GM19351 (cell line): Measurements from ENCODE around the gene CENPU.
"Not testable (repeated sequence)": the region's sequence is repeated elsewhere in the genome, so short reads cannot be mapped to it uniquely, and the experiment has no call there.

Experiments
- ATAC-seq: cut with Tn5 transposase; IDR thresholded peaks from one replicate; pipeline ENCODE4 v1.9.1; 2021; ENCODE audit warnings: mild to moderate bottlenecking, moderate library complexity; ENCODE audit not compliant: unreplicated experiment

The CENPU gene

GRCh38 chr4:184668511-184669114 lies 65.3 kb downstream of the CENPU start:
- ATAC-seq: no peak

GRCh38 chr4:184668096-184668495 lies 65.8 kb downstream of the CENPU start:
- ATAC-seq: no peak

- no peak for ATAC-seq
Observed at GRCh38 chr4:184666670-184667069, 67.2 kb downstream of the CENPU start.

- no peak for ATAC-seq
Observed at GRCh38 chr4:184664445-184665210, 69.3 kb downstream of the CENPU start.

DNA sequence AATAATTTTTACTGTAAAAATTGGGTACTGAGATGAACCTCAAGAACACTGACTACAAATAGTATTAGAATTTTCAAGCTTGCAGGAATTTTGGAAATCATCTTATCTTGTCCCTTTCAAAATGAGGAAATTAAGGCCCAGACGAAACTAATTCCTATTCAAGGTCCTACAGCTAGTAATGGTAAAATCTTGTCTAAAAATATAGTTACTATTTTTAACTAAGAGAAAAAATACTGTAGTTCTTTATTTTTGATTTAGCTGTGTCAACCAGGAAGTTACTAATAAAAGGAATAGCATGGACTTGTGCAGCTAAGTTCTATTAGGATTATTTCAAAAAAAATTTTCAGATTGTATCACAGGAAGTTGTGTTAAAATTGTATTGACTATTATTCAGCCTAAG lies 71.7 kb downstream of the CENPU start:
- ATAC-seq: no peak

GRCh38 chr4:184660978-184661377 lies 72.9 kb downstream of the CENPU start:
- no peak for ATAC-seq

DNA sequence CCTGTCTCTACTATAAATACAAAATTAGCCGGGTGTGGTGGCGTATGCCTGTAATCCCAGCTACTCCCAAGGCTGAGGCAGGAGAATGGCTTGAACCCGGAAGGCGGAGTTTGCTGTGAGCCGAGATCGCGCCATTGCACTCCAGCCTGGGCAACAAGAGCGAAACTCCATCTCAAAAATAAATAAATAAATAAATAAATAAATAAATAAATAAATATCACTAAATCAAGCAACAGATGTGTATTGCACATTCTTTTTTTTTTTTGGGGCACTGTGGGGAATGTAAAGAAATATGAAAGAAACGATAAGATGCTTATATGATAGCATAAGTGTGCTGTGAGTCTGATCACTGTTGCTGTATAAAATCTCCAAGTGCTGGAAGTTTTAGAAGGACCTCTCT lies 76.1 kb downstream of the CENPU start:
- ATAC-seq: not testable (repeated sequence)

- ATAC-seq: no peak
Observed at GRCh38 chr4:184657144-184657543, 76.8 kb downstream of the CENPU start.

DNA sequence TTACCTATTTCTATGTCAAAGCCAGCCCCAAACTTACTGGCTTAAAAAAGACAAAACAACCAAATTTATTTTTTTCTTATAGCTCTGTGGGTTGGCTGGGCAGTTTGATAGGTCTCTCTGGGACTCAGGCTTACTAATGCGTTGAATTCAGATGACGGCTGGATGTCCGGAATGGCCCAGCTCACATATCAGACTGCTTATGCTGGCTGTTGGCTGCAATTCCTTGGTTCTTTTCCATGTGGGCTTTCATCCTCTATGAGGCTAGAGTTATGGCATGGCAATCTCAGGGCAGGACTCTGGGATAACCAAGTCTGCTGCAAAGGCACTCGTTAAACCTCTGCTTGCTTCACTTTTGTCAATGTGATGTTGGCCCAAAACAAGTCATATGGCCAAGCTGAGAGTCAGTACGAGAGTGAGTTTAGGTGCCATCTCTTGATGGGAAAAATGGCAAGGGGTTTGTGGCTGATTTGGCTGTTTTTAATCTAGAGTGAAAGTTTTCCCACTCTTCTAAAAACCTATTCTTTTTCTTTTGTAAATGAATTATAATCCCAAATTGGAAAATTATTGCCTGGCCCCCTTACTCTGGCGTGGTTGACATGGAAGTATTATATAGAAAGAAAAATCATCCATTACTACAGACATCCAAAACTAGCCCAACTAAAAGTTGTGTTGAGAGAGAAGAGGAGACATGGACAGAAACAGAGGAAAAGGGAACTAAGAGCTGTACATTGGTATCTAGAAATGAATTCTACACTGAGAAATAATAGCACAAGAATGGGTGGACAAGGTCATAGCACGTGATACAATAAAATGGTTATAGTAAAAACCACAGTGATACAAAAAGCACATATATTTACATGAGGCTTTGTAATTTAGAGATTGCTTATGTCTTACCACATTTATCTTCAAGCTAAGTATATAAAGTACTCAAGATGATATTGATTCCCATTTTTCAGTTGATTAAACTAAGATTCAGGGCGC lies 77.7 kb downstream of the CENPU start:
- ATAC-seq: no peak

DNA sequence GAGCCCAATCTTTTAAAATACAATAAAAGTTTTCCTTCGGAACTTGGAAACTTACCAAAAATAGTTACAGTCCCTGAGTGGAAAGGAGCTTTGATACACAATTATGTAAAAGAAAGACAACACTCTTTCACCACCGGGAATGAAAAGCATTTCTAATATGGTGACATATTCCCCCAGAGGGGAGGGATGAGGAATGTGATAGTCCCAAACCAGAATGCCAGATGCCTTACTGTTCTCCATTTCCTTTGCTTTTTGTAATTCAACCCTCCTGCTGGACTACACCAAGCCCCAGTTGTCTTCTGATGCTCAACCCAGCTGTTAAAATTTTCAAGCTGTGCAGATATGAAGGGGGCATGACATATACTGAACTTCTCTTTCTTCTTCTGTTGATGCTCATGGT lies 80.2 kb downstream of the CENPU start:
- ATAC-seq: no peak

DNA sequence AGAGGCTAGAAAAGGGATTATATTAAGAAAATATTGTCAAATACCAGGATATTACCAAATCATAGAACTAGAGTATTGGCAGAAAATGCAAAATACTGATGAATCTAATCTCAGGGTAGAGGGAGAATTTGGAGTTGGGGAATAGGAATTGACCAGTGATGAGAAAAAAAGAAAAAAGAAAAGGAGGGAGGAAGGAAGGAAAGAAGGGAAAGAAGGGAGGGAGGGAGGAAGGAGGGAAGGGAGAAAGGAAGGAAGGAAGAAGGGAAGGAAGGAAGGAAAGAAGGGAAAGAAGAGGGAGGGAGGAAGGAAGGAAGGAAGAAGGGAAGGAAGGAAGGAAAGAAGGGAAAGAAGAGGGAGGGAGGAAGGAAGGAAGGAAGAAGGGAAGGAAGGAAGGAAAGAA lies 81.2 kb downstream of the CENPU start:
- ATAC-seq: not testable (repeated sequence)

- ATAC-seq: no peak
Observed at GRCh38 chr4:184651899-184652298, 82.0 kb downstream of the CENPU start.

DNA sequence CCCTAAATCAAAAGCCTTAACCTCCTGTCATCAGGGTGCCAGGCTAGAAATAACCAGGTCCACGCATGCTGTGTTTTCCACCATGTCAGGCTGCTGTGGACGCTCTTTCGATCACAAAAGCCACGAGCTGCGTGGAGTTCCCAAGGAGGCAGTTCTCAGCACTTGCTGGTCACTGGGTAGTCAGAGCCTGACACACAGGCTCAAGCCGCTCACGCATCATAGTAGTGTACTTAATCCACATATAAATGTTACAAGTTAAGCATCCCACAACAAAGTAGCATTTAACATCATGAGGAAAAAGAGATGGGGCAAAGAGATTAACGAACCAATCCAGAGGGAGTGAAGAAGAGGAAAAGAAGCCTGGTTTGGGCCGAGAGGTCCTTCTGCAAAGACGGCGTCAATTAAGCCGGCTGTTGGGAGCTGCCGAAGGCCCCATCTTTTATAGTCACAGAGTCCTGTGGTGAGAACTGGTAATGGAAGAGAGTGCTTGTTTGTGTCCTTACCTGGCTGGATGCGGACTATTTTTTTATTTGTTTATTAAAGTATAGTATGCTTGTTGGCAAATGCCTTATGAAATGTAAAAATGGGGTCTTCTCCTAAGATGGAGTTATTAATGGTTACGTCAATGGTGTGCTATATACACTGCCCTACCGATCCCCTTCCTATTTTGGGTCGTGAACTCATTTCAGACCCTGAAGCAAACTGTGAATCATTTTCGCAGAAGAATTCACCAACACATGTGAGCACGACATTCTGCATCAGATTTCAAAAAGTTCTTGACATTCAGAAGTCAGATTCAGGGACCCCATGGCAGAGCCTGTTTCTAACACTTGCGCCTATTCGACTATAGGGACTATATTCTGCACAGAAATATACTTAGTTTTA lies 83.7 kb downstream of the CENPU start:
- peak; percentile 5 for ATAC-seq

DNA sequence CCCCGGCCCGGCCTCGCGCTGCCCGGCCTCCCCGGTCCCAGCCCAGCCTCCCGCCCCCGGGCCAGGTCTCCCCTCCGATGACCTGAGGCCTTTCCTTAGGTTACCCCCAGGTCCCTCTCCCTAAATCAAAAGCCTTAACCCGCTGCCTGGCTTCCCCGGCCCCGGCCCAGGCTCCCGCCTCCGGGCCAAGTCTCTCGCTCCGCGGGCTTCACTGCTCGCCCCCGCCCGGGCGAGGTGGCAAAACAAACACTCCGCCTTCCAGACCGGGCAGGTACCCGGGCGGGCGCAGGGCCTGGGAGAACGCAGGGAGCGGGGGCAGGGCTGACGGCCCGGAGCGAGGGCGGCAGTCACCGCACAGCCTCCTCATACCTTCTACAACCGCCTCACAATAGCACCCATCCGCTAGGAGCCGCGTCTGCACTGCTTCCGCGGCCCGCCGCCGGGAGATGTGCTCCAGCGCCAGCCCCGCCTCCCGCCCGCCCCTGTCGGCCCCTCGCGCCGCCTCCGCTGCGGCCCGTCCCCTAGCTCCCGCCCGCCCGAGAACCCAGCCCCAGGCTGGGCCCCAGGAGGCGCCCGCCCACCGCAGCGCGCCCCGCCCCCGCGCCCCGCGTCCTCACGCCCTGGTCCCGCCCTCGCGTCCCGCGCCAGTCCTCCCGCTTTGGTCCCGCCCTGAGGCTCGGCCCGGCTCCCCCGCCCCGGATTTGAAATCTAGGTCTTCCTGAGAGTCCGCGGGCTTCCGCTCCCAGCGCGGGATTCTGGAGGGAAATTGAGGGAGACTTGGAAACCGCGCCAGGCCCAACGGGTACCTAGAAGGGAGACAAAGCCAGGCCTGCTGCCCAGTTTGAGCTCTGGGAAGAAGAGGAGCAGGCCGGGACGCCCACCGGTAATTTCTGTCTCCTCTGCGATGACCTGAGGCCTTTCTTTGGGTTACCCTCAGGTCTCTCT lies 84.6 kb downstream of the CENPU start, which contains the start of the genes CASP3 and PRIMPOL:
CASP3 (minus strand) TSS at position 422 of the 945 bp plus-strand sequence. CDS start 10,994 bp downstream, outside the sequence.
PRIMPOL (plus strand) TSS at position 713 of the 945 bp plus-strand sequence. CDS start 7,403 bp downstream, outside the sequence.
- peak; percentile 80 for ATAC-seq

DNA sequence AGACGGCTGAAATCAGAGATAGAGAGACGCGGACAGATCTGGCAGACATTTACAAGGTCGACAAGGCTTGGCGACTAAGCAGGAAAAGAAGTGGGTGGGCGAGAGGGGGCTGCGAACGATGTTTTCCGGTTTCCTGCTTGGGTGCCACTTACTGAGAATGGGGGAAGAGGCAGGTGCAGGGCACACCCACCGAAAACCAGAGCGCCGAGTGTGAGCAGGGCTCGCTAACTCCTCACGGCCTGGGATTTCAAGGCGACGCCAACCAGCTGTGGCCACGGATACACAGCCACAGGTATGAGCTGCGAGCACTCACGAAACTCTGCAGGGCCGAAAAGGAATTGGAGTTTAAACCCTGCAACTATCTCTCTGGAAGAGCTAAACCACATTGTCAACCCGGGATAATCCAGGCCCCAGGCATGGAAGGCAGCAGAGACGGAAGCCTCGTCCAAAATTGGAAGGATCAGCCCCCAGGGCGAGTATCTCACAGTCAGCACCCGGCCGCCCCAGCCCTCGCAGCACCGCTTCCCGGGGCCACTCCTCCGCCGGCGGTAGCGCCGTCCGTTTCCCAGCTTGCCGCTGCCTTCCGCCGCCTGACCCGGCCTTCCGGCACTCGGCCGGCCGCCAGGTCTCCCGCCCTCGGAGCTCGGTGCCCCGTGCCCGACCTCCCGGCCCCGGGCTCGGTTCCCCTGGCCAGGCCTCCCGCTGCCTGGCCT lies 85.4 kb downstream of the CENPU start:
- peak; percentile 30 for ATAC-seq

- no peak for ATAC-seq
Observed at GRCh38 chr4:184648054-184648312, 85.9 kb downstream of the CENPU start.

- ATAC-seq: no peak
Observed at GRCh38 chr4:184647266-184648053, 86.4 kb downstream of the CENPU start.
